GM19023 (cell line): ENCODE data around the gene IRAG1.
"Not testable (repeated sequence)": the region's sequence is repeated elsewhere in the genome, so short reads cannot be mapped to it uniquely, and the experiment has no call there.

Source experiments
- ATAC-seq: cut with Tn5 transposase; IDR thresholded peaks from one replicate; pipeline ENCODE4 v1.9.1; 2021; ENCODE audit warnings: mild to moderate bottlenecking, moderate library complexity; ENCODE audit not compliant: unreplicated experiment

IRAG1 gene

GRCh38 chr11:10709299-10710086 is 15.9 kb upstream of the IRAG1 start:
- ATAC-seq, result no peak

GRCh38 chr11:10708131-10708530 is 14.6 kb upstream of the IRAG1 start:
- no peak for ATAC-seq

DNA sequence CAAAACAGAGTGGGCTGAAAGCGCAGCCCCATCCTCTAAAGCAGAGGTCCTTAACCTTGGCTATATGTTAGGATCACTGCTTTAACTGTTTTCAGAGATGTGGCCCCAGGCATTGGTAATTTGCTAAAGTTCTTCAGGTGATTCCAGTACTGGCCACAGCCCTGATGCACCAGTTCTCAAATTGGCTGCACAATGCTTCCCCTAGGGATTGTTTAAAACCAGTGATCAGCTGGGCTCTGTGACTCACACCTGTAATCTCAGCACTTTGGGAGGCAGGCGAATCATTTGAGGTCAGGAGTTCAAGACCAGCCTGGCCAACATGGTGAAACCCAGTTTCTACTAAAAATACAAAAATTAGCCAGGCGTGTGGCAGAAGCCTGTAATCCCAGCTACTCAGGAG is 8.4 kb upstream of the IRAG1 start:
- ATAC-seq, result no peak

DNA sequence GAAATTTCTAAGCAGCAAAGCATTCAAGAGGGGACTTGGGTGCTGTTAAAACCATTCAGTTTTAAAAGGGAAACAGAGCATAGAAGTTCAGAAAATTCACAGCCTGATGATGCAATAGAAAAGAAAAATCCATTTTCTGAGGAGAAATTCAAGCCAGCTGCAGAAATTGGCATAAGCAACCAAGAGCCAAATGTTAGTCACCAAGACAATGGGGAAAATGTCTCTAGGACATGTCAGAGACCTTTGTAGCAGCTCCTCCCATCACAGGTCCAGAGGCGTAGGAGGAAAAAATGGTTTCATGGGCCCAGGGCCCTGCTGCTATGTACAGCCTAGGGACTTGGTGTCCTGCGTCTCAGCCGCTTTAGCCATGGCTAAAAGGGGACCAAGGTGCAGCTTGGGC is 5.5 kb upstream of the IRAG1 start:
- ATAC-seq, result no peak

GRCh38 chr11:10697323-10697620 is 3.7 kb upstream of the IRAG1 start:
- no peak for ATAC-seq

GRCh38 chr11:10696468-10697322 is 3.1 kb upstream of the IRAG1 start:
- no peak for ATAC-seq

DNA sequence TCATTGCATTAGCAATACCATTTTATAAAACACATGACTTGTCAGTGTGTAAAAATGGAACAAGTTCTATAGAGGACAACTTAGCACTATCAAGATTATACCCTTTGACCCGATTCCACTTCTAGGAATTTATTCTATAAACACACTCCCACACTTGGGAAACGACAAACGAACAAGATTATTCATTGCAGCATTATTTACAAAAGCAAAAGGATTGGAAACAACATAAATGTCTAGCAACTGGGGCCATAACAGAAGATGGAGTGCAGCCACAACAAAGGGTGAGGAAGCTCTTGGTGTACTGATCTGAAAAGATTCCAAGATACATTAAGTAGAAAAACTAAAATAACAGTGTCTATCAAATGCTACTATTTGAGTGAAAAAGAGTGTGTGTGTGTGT is 2.3 kb upstream of the IRAG1 start:
- ATAC-seq, result no peak

DNA sequence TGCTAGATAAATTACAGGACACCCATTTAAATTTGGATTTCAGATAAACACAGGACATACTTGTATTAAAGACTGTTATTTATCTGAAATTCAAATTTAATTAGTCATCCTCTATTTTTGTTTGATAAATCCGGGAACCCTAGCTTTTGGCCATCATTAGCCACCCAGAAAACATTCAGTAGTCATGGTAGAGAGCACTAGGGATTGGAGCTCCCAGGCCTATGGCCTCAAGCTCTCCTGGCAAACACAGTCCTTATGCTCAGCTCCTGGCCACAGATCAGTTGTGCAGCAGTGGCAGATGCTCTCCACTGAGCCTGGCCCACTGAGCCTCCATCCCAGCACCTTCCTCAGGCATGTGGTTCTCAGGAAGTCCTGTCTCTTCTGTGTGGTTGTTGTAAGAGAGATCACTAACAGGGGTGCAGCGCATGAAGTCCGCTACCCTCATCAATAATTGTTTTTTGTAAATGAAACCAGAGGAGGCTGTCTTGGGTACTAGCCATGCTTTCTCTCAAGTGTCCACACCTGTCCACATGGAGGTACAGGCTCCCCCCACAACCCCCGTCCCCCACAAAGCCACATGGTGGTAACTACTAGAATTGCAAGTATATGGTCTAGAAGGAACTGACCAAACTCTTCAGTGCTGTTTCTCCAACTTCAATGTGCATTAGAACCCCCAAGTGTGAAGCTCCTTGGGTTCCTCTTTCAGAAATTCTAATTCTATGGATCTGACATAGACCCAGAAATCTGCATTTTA is 1.1 kb upstream of the IRAG1 start:
- no peak for ATAC-seq

GRCh38 chr11:10692531-10693115 is 932 bp downstream of the IRAG1 start:
- no peak for ATAC-seq

GRCh38 chr11:10688401-10688800 is 5.2 kb downstream of the IRAG1 start:
- ATAC-seq, result no peak

- no peak for ATAC-seq
Measured at GRCh38 chr11:10686311-10686710, 7.2 kb downstream of the IRAG1 start.

GRCh38 chr11:10683429-10683828 is 10.1 kb downstream of the IRAG1 start:
- no peak for ATAC-seq

GRCh38 chr11:10680956-10681487 is 12.5 kb downstream of the IRAG1 start:
- no peak for ATAC-seq

DNA sequence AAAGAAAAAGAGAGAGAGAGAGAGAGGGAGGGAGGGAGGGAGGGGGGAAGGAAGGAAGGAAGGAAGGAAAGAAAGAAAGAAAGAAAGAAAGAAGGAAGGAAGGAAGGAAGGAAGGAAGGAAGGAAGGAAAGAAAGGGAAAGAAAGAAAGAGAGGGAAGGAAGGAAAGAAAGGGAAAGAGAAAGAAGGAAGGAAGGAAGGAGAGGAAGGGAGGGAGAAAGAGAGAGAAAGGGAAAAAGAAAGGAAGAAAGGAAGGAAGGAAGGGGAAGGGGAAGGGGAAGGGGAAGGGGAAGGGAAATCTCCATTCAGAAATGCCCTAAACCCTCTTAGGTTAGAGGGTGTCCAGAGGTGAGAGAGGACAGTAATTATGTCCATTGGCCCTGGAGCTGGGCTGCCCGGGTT is 13.3 kb downstream of the IRAG1 start:
- not testable (repeated sequence) for ATAC-seq

DNA sequence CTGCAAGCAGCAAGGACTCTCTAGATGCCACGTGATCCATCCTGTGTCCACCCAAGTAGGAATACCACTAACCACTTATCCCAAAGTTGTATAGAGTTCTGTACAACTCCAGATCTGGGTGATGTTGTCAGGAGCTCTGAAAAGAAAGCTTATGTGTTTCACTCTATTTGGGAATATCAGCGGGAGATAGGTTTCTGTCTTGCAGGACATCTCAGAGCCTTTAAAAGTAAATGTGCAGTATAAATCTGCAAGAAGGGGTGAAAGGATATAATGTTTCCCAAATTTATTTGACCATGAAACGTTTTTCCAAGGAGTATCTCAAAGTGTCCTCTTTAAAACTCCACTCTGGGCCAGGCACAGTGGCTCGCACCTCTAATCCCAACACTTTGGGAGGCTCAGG is 13.9 kb downstream of the IRAG1 start:
- no peak for ATAC-seq

DNA sequence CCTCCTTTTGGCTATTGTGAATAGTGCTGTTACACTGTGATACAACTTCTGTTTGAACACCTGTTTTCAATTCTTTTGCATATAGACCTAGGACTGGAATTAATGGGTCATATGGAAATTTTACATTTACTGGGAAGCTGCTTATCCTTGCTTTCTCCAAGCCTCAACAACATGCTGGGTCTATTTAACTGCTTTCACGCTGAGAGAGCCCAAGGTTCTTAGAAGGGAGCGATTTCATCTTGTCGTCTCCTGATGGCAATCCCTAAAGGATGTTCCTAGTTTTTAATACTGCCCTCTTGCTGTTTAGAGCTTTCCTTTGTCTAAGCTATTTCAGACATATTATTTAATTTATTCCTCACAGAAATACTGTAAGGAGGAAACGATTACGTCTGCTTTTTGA is 15.5 kb downstream of the IRAG1 start:
- ATAC-seq, result no peak

- ATAC-seq, result no peak
Measured at GRCh38 chr11:10676919-10677318, 16.6 kb downstream of the IRAG1 start.

DNA sequence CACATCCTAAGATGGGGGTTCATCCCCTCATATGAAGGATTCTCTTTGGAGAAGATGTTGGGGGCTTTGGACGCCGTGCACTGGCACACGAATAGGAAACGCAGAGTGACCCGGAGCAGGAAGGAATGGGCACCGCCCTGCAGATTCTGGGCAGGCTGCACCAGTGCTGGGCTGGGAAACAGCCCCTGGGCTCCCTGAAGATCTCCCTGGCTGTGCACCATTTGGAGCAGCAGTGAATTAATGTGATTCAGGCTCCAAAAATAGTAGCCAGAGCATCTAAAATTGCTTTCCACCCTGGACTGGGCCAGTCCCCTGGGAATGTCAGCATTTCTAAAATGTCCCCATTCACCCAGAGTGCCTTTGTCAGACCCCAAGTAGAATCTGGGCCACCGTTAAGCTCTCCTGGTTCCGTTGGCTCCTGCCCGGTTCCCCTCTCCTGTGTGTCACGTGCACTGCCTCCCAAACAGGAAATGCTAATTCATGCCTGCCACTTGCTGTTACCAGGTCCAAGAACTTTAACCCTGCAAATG is 18.6 kb downstream of the IRAG1 start:
- no peak for ATAC-seq

GRCh38 chr11:10674440-10674855 is 19.1 kb downstream of the IRAG1 start:
- ATAC-seq, result no peak

DNA sequence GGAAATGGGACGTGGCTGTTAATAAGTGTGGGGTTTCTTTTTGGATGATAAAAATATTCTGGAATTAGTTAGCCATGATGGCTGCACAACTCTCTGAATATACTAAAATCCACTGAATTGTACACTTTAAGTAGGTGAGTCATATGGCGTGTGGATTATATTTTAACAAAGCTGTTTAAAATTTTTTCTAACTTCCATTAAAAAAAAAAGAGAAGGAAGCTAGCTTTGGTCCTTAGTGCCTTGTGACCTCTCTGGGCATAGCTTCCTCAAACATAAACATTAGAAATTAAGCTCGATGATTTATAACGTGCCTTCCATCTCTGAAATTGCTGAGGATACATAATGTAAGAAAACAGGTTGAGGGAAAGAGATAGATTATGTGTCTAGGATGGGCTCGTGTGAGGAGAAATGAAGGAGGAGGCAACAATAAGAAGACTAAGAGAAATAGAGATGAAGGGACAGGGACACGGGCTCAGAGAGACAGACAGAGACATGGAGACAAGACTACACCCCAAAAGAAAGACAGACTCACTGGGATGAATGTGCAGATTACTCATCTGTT is 20.0 kb downstream of the IRAG1 start:
- no peak for ATAC-seq
